NB4 (cell line): ENCODE measurements around the gene CSRP1.

Experiments
- DNase-seq: peaks from one replicate; pipeline ENCODE4 v3.0.0; 2010; ENCODE audit warnings: low read depth
- H3K4me3 ChIP-seq: one replicate; pipeline ENCODE4 v1.5.1; 2011; ENCODE audit warnings: mild to moderate bottlenecking, low read depth, low read length, moderate library complexity
- CTCF ChIP-seq: IDR thresholded peaks from one replicate; pipeline ENCODE4 v1.5.1; 2012; ENCODE audit warnings: low read depth, low read length
- MAX ChIP-seq: IDR thresholded peaks from 2 replicates; pipeline ENCODE4 v1.6.1; 2011; ENCODE audit warnings: low read depth, low read length
- MYC ChIP-seq: IDR thresholded peaks from 2 replicates; pipeline ENCODE4 v1.6.1; 2011; ENCODE audit warnings: low read depth, low read length
- POLR2A ChIP-seq: IDR thresholded peaks from 2 replicates; pipeline ENCODE4 v1.6.1; 2011; ENCODE audit warnings: mild to moderate bottlenecking; ENCODE audit not compliant: insufficient read length; ENCODE audit errors: extremely low read depth

Gene CSRP1

GRCh38 chr1:201535919-201536245 lies 29.0 kb upstream of the CSRP1 start:
- no peak overlapping the region for H3K4me3 ChIP-seq
- DNase-seq, result no peak
- TF ChIP-seq MYC (no peak), POLR2A (no peak), CTCF (no peak), MAX (no peak)

- DNase-seq, result no peak
- no peak overlapping the region for H3K4me3 ChIP-seq
- TF ChIP-seq MYC, result no peak
These were observed 28.4 kb upstream of the CSRP1 start for GRCh38 chr1:201535046-201535918.

- H3K4me3 ChIP-seq, result no peak overlapping the region
- TF ChIP-seq POLR2A, result no peak
- no peak for TF ChIP-seq MYC
- TF ChIP-seq CTCF, result no peak
- TF ChIP-seq MAX, result no peak
- DNase-seq, result no peak
These were observed 26.9 kb upstream of the CSRP1 start for GRCh38 chr1:201533836-201534235.

GRCh38 chr1:201531551-201532425 lies 24.9 kb upstream of the CSRP1 start:
- DNase-seq, result peak; percentile 48
- H3K4me3 ChIP-seq, result no peak overlapping the region
- TF ChIP-seq MAX (no peak), MYC (no peak), CTCF (no peak), POLR2A (no peak)

GRCh38 chr1:201530741-201531531 lies 24.0 kb upstream of the CSRP1 start:
- no peak overlapping the region for H3K4me3 ChIP-seq
- TF ChIP-seq POLR2A (no peak), MAX (peak; percentile 86), CTCF (peak; percentile 80), MYC (peak; percentile 88)
- peak; percentile 73 for DNase-seq
